Testis (tissue), 2 donors: ENCODE data around the gene OR4E2.

Experiments used
- POLR2A ChIP-seq: fragments of 450-650 bp; IDR thresholded peaks from one replicate; pipeline ENCODE4 v1.6.1; 2017; ENCODE audit warnings: antibody characterized with exemption, mild to moderate bottlenecking, moderate library complexity
- TF ChIP-seq, protein P1 (sequence below), 3 experiments: fragments of 450-650 bp in 2 of 3; fragments of 200-600 bp in 1 of 3; sonication (generic) in 1 of 3; IDR thresholded peaks; one replicate each; pipeline ENCODE4 v1.5.1; 2016 to 2019; ENCODE audit warnings: antibody characterized with exemption in 3 of 3, mild to moderate bottlenecking in 2 of 3, moderate library complexity in 1 of 3

DNA sequence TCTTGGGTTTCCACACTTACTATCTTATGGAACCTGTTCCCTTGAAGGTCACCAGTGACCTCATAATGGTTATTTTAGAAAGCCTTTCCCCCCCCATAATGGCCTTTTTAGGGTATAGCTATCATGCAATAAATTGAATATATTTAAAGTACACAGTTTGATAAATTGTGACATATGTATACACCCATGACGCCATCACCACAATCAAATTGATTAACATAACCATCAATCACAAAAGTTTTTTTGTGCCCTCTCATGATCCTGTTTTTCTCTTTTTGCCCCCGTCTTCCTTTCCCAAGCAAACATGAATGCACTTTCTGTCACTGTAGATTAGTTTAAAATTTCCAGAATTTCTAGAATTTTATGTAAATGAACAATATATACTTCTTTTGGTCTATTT lies 48.7 kb downstream of the OR4E2 start:
- no peak for TF ChIP-seq POLR2A
- TF ChIP-seq, protein P1, sequence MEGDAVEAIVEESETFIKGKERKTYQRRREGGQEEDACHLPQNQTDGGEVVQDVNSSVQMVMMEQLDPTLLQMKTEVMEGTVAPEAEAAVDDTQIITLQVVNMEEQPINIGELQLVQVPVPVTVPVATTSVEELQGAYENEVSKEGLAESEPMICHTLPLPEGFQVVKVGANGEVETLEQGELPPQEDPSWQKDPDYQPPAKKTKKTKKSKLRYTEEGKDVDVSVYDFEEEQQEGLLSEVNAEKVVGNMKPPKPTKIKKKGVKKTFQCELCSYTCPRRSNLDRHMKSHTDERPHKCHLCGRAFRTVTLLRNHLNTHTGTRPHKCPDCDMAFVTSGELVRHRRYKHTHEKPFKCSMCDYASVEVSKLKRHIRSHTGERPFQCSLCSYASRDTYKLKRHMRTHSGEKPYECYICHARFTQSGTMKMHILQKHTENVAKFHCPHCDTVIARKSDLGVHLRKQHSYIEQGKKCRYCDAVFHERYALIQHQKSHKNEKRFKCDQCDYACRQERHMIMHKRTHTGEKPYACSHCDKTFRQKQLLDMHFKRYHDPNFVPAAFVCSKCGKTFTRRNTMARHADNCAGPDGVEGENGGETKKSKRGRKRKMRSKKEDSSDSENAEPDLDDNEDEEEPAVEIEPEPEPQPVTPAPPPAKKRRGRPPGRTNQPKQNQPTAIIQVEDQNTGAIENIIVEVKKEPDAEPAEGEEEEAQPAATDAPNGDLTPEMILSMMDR (IDR thresholded peaks at IDR 0.05) = no peak
